T-helper 1 cell treated with Interleukin-12 subunit alpha and Interleukin-12 subunit beta and Interleukin-4 antibody, amounts not matched to agents 30 ng/mL and 1 ng/mL, for 36 hours (primary cell): Measurements from ENCODE around the gene E2F1. TPM values are rescaled to one million over a fixed set of nuclear protein-coding genes. Genes with fewer than 3 reads are reported as not detected.

ENCODE experiments used
- intact Hi-C: fragments of 100-400 bp; cut with micrococcal nuclease; formaldehyde crosslinking; loops from one replicate; pipeline ENCODE4 v1.15.1; 2024
- total RNA-seq: library from RNA; stranded (reverse); gene quantifications from 2 replicates; pipeline ENCODE4 v1.2.3, GENCODE V29; 2022

Gene E2F1
- total RNA-seq, 1 donor from 2014 or later = 73.3 TPM

DNA sequence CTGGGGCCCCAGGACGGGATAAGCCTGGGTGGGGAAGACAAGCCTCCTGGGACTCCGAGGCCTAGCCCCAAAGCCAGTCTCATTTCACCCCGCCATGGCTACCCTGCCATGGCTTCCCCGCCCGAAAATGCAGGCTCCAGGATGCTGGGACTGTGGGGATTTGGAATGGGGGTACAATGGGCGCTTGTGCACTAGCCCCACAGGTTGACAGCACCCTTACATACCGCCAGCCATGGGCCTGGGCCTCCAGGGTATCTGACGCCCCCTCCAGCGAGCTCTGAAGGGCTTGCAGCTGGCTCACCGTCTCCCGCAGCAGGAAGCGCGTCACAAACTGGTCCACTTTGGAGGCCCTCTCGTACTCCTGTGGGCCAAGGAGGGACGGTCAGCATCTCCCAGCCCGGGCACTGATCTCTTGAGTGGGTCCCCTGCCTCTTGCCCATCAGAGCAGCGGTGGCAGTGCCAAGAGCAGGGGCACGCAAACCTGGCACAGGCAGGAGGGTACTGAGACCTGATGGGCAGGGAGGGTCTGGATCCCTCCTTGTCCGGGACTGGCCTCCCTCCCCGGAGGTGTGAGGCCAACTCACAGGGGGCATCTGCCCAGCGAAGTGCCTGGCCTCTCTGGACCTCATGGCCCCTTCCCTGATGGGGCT is 26.0 kb downstream of the E2F1 start:
- intact Hi-C loops = no loop called here

DNA sequence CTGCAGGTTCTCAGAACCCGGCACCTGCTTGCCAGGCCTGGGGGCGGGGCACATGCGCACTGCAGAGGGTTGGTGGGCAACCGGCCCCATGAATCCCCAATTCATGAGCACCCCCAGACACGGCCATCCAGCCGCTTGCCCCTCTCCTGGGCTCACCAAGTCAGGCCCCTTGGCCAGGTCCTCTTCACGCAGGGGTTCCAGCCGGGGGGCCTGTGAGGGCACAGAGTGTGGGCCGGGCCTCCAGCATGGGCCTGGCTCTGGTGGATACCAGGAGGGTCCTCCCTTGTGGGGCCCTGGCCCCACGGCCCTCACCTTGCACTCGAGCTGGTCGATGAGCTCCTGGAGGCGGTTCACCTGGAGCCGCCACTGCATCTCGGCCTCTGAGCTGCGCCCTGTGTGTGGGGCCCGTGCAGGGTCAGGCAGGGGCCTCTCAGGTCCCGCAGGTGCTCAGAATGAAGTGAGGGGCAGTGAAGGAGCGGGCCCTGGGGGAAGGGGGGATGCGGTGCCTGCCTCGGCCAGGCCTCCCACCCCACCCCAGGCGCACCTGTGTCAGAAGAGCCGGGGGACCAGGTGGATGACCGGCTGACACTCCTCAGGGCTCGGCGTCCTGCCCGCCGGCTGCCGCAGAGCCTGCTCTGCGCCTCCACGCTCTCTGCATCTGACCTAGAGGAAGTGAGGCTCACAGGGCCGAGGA is 26.7 kb downstream of the E2F1 start:
- intact Hi-C loops = no loop called here

DNA sequence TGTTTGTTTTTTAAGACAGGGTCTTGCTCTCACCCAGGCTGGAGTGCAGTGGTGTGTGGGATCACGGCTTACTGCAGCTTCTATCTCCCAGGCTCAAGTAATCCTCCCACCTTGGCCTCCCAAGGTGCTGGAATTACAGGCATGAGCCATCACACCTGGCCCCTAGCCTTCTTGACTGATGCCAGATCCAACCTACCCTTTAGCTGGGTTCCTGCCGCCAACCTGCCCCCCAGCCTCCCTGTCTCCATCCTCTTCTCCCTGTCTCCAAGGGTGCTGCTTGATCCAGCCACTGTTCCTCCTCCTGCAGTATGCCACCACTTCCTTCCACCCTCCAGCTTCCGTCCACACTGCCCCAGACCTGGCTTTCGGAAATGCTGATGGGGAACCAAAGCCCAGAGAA is 27.3 kb downstream of the E2F1 start:
- intact Hi-C loops = no loop called here

DNA sequence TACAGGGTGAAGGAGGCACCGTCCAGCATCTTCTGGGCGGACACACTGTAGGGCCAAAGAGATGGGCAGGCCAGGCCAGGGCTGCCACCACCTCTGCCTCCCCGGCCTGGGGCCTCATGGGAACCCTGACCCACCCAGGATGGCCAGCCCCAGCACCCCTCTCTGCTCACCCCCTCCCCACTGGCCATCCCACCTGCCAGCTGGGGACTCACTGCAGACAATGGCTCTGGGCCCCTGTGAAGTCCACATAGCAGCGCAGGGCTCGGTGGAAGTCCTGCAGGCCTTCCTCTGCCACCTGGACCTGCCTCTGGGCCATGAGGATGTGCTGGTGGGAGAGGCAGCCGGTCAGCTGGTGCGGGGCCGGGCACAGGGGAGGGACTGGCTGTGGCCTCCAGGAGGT is 27.7 kb downstream of the E2F1 start:
- intact Hi-C loops = no loop called here

DNA sequence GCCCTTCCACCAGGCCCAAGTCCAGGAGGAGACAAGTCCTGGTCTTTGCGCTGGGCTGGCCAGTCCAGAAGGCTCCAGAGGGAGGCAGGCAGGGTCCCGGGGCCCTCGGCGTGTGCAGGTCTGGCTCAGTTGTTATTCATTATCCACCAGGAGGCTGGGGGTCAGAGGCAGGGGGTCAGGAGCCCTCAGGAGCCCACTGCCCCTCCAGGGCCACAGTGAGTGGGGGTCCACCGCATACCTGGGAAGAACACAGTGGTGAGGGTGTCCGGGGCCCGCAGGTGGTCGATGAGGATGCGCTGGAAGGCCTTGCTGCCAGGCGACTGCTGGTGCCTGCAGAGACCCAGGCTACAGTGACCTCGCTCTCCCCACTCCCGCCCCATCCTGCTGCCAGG is 28.5 kb downstream of the E2F1 start:
- intact Hi-C loops = no loop called here

DNA sequence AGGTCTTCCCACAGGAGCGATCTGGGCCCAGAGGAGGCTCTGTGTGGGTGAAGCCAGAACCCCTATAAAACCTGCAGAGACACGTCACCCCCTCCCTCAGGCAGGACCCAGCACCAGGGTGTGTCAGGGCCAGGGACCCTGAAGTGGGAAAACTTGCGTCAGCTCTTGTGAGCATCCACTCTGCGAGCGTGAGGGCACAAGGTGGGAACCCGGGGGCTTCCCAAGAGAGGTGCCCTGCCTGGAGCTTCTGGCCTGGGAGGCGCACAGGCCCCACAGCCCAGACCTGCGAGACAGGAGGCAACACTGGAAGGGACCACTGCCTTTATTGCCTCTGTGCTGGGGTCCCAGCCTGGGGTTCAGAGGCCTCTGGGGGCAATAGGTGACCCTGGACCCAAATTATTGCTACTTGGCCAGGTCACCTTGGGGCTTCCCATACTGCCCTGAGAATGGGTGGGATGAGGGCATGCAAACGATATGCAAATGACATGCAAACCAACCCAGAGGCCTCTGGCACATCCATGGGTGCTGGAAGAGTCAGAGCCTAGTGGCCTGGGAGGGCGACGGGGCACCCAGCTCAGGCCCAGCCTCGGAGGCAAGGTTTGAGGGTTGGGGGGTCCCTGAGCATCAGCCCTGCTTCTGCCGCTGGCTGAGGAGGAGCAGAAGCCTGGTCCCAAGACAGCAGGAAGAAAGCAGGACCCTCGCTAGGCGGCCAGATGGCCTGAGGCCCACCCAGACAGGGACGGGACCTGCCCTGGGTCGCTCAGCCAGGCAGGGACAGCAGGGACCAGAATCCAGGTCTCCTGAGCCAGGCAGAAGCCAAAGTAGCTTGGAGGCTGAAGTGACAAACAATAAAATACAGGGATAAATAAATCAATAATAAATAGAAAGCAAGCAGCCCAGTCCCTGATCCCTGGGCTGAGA is 29.1 kb downstream of the E2F1 start:
- intact Hi-C loops = no loop called here

DNA sequence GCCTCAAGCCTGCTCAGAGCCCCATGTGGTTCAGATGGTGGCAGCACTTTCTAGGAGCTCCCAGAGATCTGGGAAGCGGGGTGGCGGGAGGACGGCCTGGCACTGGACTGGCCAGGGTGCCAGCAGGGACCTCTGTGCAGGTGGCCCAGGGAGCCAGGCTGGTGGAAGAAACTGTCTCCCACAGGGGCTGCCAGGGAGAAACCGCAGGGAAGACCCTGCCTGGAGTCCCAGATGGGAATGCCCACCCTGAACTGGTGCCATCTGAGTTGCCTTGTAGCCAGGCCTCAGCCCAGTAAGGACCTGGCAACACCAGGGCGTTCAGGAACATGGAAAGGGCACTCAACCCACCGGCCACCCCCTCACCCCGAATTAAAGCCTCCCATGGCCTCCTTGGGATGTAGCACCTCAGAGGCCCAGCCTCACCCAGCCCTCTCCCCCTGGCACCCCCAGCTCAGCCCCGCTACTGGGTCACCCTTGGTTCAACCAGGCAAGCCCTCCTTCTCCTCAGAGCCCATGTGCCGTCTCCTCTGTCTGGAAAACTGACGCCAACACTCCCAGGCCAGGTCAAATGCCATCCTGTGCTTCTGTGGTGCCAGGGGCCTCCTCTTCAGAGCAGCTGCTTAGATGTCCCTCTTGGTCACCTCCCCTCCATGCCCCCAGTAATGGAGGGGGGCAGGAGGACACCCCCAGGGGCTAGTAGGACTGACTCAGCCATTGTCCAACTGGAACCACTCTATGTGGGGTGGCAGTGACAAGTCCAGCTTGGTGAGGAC is 30.0 kb downstream of the E2F1 start:
- intact Hi-C loops = no loop called here

DNA sequence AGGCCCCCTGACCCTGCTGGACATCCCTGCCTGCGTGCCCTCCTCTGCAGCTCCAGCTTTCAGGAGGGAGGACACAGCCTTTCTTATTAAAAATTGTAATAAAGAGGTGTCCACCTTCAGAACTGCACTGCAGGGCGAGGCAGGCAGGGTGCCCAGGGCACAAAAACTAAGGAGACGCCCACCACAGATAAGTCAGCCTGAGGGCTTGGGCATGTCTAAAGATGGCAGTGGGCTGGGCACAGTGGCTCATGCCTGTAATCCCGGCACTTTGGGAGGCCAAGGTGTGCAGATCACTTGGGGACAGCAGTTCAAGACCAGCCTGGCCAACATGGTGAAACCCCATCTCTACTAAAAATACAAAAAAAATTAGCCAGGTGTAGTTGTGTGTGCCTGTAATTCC is 31.0 kb downstream of the E2F1 start:
- intact Hi-C loops = no loop called here

DNA sequence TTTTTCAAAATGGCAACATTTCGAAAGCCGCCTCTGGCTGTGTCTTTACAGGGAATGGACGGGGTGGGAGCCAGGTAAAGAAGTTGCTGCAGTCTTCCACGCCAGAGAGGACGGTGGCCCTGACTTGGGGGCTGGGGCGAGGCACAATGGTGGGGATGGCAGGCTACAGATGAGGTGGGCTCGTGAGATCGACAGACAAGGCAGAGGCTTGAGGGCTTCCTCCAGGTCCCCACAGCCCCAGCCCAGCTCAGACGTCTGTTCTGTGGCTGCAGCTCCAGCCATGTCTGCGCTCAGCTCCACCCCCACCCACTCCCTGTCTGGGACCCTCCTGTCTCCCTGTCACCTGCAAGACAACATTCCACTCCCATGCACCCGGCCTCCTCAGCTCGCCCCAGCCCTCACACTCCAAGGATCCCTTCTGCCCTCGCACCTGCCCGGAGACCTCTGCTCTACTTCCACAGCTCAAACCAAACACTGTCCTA is 31.5 kb downstream of the E2F1 start:
- intact Hi-C loops = no loop called here

DNA sequence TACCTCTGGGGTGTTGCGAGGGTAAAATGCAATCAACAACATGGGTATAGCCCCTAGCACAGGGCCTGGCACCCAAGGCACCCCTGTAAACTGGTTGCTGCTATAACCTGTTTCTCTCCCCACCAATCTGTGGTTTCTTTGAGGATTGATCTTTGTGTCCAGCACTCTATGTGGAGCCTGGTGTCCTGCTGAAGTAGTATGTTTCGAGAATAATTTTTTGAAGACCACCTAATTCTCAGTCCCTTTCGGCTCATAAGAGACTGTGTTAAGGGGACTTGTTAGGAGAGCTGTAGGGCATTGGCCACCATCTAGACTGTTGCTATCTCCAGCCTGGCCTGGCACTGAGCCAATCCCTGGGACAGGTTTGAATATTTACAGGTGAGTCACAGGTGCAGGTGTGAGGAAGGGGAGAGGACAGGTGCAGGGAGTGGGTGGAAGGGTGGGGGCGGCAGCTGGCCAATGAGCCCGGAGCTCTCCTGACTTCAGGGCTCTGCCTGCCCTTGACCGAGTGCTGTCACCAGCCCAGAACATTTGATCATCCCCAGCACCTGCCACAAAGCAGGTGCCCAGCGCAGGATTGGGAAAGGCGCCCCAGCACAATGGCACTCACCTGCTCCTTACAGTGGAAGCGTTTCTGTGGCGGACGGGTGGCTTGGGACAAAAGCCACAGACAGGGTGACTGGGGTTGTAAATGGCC is 32.1 kb downstream of the E2F1 start:
- intact Hi-C loops = no loop called here

DNA sequence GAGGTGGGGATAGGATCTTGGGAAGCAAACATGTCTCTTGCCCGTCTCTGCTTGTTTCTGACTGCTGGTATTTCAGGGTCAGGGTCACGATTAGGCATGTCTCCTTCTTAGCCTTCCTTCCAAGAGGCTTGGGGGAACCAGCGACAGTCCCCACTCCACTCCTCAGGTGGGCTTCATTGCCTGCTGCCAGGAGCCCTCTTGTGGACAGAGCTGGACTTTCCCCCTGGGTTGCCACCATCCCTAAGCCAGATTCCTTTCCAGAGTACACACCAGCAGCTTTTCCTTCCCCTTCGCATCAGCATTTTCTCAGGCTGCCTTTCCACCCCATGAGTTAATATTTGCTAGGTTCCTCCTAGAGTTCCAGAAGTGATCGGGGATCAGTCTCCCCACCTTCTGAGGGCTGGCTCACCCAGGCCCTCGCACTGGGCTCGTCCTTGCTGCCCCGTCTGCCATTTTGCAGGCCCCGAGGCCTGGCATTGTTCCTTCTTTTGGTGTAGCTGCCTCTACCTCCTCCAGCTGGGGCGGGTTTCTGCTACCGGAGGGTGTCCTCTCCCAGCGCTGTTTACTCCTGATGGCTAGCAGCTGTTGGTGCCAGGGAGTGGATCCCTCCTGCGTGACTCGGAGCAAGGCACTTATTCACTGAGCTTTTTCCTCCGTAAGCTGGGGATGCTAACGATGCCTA is 32.8 kb downstream of the E2F1 start:
- intact Hi-C loops = no loop called here

DNA sequence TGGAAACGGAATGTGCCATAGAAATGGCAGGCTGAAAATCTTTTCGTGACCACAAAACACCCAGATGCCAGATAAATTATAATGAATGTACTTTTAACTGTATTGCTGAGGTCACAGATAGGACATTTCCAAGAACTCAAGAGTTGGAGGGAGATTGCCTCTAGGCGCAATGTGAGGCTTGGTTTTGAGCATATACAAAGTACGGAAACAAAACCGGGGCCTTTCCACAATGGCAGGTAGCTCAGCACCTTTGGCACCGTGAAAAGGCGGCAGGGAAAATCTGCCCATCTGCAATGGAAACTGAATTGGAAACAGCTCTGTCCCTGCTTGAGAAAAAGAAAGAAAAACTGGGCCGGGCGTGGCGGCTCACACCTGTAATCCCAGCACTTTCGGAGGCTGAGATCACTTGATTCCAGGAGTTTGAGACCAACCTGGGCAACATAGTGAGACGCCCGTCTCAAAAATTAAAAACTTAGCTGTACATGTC is 34.6 kb downstream of the E2F1 start:
- intact Hi-C loops = no loop called here

DNA sequence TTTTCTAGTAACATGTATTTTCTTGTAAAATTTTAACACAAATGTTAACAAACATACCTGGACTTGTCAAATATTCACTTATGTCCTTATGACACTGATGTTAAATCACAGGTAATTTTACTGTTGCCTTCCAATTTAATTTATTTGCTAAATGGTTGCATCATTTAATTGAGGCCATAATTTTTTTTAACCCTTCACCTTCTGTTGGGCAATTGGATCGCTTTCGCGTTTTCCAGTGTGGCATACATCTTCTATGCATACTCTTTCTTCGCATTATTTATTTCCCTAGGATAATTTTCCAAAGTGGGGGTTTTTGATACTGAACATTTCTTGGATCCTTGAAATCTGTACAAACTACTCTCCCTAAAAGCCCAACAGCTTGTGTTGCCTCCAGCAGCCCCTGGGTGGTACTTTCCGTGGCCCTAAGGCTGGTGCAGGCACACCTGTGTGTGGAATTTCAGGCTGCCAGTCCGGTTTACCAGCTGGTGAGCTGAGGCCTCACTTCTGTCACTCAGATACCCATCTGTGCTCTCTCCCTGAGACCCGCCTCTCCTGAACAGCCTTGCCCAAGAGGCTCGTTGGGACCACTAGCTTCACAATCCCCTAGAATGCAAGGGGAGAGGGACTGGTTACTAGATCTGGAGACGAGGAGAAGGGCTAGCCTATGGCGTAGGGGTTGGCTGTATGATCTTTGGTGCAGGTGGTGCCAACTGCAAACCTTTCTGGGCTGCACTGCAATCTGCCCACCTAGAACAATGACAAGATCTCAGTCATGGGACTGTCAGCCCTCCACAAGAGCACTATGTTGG is 35.2 kb downstream of the E2F1 start:
- intact Hi-C loops = no loop called here

DNA sequence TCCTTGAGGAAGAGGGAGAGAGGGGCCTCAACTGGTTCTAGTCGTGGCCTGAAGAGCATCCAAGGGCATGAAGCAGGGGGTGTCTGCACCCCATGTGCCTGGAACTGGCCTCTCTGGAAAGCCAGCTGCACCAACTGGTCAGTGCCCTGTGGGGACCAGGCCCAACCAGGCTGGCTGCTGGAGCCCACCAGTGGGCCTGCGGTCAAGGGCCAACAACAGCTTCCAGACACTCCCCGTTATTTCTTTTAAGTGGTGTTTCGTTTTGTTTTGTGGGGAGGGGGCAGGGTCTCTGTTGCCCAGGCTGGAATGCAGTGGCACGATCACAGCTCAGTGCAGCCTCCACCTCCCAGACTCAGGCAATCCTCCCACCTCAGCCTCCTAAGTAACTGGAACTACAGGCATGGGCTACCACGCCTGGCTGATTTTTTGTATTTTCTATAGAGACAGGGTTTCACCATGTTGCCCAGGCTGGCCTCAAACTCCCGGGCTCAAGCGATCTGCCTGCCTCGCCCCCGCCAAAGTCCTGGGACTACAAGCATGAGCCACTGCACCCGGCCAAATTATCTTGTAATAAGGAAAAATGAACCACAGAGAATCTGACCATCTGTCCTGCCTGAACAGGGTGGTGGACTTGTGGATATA is 36.0 kb downstream of the E2F1 start:
- intact Hi-C loops = no loop called here

DNA sequence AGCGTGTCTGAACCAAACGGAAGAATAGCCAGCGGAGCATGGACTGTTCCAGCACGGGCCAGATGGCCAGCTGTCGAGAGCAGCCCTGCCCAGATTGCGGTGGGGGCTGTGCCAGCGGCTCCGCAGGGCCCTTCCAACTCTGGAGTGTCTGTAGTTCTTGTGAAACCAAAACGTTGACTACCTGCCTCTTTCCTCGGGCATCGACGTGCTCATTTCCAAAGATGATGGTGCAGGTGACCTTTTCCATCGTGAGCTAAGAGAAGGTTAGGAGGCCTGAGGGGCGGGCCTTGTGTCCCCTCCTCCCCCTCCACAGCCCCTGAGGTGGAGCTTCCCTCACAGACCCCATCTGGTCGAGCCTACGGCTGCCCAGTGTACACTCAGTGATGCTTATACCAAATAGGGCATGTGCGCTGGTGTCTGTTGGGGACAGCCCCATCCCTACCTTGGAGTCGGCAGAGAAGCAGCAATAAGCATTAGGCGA is 36.9 kb downstream of the E2F1 start:
- intact Hi-C loops = no loop called here

DNA sequence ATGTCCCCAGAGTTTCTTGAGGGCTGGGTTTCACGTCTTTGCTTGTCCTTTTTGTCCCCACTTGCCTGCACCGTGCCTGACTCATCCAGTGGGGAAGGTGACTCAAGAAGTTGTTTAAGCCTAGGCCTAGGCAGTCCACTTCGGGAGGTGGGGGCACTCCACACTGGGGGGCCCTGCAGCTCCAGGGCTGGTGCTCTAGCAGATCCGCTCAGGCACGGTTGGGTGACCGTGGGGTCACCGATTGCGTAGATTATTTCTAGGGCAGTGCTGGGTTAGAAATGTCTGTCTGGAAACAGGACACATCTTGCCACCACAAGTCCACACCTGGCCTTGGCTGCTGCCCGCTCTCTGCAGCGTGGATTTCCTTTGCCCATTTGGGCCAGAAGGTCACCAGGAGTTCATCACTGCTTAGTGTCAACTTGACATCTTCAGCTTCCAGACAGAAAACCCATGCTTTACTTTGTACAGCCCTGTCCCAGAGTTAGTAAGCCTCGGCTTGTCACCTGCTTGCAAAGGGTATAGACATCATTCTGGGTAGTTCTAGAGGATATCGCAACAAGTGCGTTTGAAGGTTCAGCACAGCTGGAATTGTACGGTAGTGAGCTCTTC is 37.7 kb downstream of the E2F1 start:
- intact Hi-C loops = no loop called here

DNA sequence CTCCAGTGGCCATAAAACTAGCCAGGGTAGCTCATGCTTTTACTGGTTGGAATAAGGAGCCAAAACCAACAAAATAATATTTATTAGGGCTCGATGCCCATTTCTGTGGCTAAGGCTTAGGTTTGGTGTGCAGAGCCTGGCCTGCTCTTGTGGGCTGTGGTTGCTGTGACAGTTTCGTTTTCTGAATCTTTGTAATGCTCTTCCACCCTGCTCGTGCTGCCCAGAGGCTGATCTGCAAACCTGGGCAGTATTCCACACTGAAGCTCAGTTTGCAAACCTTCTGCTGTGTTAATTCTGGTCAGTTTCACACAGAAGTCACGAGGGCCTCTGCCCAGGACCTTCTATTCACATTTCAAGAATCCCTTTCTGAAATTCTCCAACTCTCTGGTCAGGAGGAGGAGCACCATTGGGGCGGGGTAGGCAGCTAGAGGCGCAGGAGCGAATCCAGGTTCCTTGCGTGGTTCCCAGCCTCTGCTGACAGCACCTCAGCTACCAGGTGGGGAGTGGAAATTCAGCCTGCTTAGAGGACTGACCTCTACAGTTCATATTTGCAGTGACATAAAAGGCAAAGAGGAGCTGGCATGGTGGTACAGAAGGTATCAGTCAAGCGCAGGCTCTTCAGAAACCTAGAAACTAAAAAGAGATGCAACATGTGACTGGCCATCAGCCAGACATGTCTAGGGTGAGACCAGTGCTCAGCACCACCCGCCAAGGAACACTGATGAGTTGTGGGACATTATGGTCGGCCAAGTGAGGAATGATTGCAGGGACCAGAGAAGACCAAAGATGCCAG is 38.4 kb downstream of the E2F1 start:
- intact Hi-C loops = no loop called here
